SKM-1 (cell line): ENCODE data around the gene SPRING1.
"Not testable (repeated sequence)": the region's sequence is repeated elsewhere in the genome, so short reads cannot be mapped to it uniquely, and the experiment has no call there.

Experiments
- DNase-seq: peaks from one replicate; lab custom pipeline; 2025; ENCODE audit not compliant: unreplicated experiment; lab: John Stamatoyannopoulos, UW

Gene SPRING1, protein sequence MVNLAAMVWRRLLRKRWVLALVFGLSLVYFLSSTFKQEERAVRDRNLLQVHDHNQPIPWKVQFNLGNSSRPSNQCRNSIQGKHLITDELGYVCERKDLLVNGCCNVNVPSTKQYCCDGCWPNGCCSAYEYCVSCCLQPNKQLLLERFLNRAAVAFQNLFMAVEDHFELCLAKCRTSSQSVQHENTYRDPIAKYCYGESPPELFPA

DNA sequence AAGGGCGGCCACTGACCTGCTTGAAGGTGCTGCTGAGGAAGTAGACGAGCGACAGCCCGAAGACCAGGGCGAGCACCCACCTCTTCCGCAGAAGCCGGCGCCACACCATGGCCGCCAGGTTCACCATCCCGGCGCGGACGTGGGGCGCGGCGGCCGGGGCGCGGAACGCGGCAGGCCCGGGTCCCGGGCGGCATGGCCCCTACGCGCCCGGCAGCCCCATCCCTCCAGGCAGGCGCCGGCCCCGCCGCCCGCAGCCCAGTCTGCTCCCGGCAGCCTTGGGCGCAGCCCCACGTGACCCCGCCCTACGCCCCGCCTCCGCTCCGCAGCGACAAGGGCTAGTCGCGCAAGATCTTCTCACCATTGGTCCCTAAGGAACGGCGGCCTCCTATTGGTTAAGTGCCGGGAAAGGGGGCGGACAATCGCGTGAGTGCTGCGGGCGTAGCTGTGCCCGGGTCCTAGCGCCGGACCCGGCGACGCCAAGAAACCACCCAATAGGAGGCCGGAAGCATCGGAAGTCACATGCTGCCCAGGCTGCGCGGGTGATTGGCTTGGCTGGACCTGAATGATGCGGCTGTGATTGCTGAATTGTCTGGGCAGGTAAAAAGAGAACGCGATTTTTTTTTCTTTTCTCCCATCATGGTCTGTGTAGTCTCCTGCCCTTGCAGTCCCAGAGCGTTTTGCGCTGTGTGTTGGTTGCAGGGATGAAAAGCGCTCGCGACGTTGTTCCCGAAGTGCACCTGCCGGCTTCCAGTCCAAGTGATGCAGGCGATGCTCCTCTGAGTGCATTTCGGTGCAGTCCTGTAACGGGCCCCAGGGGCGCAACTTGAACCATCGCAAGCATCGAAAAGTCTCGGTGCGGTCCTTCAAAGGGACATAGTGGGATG lies at the start of gene SPRING1, which contains the start of gene RNFT2:
Gene SPRING1, minus strand, starts transcription at position 296 of the 884 bp plus-strand sequence. Its CDS starts 169 bp downstream, at position 127.
Gene RNFT2, plus strand, starts transcription at position 542 of the 884 bp plus-strand sequence. CDS start 2,183 bp downstream, outside the sequence.
- peak; percentile 71 for DNase-seq

DNA sequence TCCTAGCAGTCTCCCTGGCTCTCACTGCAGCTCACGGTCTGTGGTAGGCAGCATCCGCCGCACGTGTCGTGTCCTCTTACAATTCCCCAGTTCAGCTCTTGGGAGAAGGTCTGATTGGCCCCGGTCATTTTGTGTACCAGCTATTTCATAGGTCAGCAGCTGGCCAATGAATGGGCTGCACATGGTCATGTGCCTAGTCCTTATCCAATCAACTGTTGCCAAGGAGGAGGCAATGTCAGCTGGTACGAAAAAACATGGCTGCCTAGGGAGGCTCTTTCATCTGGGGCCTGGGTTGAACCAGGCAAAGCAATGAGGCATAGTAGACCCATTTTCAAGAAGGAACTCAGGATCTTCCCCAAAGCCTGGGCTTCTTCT lies 46.4 kb upstream of the SPRING1 start:
- DNase-seq: no peak

DNA sequence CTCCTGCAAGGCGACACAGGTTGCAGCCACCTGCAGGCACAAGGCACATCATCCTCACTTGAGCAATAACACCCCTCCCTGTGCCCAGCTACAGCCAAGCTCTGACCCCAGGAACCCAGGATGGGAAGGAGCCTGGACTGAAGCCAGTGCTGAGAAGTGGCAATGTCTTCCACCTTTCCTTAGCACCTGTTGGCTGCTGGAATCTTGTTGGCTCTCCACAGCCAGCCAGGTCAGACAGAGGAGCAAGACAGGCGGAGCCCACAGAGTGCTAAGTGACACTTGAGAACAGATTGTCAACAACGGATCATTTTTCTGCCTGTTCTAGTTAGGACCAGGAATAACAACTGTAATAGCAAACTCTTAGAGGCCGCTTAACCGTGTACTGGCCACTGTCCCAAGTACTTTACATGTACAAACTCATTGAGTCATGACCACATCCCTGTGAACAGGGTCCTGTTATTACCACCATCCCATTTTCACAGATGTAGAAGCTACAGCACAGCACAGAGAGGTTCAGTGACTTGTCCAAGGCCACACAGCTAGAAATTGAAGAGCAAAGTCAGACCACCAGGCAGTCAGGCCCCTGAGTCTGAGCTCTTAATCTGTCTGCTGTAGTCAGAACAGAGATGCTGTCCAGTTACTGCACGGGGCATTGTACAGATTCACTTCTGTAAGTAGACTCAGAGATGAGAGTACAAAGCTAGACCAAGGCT lies 45.8 kb upstream of the SPRING1 start:
- DNase-seq: no peak

DNA sequence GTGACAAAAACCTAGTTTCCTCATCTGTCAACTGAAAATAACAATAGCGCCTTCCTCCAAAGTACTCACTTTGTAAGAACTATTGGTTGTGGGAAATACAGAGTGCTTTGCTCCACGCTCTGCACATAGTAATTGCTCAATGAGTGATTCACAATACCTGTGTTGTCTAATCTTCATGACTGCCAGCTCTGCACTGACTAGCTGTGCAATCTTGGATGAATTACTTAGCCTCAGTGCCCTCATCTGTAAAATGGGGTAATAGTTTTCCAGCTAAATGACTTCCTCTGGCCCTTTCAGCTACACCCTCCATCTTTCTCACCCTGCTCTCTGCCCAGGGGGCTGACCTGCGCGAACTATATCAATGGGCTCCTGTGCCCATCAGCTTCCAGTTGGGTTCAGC lies 43.1 kb upstream of the SPRING1 start:
- no peak for DNase-seq

DNA sequence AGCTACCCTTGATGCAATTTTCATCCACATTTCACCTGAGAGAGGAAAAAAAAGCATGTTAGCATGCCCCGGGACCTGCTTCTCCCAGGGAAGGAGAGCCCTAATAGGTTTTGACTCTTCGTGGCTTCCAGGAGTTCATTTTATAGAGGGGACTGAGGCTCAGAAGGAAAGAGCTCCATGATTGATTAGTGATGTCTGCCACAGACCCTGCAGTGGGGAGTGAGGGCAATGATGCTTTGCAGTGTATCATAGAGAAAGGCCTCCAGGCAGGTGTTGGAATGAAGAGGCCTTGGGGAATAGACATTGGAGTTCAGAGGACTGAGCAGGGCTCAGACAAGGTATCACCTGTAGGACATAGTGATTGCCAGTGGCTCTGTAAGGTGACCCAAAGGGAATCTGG lies 41.7 kb upstream of the SPRING1 start:
- no peak for DNase-seq

DNA sequence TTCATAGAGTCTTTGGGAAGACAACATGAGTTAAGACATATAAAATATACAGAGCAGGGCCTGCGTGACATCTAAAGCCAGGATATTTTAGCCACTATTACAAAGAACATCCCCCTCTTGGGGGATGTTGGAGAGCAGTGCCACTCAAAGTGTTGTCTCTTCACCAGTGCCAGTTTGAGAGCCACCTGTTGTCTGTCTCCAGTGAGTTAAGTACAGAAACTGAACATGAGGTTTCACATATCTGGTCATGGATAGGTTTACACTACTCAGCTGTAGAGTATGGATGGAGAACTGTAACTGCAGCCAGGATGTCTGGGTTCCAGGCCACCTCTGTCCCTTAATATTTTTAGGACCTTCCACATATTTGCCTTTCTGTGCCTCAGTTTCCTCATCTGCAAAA lies 39.4 kb upstream of the SPRING1 start:
- DNase-seq: no peak

DNA sequence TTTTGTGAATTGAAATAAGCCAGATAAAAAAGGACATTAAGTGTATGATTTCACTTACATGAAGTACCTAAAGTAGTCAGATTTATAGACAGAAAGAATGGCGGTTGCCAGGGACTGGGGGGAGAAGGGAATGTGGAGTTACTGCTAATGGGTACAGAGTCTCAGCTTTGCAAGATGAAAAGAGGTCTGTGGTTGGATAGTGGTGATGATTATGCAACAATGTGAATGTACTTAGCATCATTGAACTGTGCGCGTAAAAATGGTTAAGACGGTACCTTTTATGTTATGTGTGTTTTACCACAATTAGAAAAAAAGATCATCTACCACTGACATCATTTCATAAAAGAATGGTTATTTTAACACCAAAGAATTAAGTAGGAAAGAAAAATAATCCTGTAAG lies 36.2 kb upstream of the SPRING1 start:
- no peak for DNase-seq

DNA sequence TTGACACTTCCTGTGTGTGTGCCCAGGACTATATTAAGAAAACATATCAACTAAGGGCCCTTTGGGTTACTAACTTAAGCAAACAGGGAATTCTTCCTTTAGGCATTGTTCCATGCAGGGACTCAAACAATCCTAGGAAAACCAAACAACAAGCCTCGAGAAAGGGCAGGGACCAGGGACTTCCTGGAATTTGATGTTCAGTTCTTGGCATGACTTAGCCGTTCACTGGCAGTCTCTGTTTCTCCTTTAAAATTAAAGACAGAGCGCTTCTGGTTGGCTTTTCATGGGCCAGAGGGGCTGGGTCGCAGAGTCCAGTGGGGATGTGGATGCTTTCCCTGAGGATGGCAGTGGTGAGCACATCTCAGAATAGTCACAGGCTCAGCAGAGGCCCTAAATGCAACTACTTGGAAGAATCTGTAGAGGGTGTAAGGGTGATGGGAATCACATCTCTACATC lies 35.4 kb upstream of the SPRING1 start:
- no peak for DNase-seq

DNA sequence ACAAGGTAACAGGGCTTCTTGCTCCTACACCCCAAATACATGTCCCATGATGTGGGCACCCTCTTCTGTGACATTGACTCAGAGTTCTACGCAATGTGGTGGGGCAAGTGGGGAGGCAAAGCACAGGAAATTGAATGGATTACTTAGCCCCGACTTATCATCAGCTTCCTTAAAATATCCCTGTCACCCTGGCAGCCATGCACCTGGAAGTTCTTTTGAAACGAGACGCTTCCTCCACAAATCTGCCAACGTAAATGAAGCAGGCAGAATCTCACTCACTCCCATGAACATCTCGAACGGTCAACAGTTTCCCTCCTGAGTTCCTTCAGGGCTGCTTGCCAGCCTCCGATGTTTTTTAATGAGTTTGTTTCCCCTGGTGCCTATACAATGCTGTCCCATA lies 33.8 kb upstream of the SPRING1 start:
- no peak for DNase-seq

DNA sequence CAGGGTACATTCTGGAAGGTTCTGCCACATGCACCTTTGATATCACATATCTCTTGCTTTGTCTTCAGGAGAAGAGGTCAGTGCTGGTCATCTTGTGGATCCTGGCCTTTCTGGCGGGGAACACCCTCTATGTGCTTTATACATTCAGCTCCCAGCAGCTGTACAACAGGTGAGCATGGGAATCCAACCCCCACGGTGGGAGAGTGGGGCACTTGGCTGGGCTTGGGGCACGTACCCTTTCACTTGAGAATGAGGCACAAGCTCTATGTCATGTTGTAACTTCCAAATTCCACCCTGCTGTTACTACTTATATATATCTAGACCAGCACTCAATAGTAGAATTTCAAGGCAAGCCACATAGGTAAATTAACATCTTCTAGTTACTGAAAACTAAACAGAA lies 28.9 kb upstream of the SPRING1 start:
- DNase-seq: no peak

DNA sequence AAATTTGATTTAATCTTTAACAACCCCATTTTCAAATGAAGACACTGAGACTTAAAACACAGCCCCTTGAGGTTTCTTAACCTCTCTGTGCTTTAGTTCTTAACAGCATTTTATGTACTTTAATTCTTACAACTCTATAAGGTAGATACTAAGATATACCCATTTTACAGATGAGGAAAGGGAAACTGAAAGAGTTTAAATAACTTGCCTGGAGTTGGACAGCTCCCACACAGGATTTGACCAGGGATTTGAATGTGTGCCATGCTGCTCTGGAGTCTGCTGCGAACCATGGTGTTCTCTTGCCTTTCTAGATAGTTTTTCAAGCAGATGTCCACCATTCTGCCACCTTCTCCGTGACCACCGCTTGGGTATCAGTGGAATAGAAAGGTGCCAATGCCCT lies 28.4 kb upstream of the SPRING1 start:
- DNase-seq: no peak

DNA sequence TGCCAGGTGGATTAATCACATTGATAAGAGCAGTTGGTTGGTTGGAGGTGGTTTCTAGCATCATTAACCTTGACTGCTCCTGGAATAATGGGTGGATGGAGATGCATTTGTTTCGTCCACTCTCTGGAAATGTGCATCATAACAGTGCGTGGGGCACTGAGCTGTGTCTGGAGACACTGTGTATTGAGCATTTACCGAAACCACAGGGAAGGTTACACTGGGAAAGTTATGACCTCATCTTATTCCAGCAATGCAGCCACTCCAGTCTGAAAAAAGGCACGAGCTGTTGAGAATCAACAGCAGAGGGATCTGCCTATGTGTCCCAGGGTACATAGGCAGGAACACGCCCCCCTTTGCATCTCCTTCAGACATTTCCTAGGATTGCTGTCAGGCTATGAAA lies 27.4 kb upstream of the SPRING1 start:
- DNase-seq: no peak

DNA sequence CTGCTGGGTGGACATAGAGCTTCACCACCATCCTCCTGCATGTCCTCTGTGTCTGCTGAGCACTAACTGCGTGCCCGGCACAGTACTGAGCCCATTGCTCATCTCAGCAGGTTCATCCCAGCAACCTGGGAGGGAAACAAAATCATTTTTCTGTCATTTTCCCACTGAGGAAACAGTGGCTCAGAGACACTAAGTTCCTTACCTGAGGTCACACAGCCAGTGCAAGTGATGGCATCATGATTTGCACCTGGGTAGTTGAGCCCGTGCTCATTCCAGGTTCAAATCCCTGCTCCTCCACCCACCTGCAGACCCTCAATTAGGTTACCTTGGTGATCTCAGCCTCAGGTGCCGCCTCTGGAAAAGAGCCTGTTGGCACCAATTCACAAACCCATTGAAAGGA lies 23.6 kb upstream of the SPRING1 start:
- DNase-seq: no peak

DNA sequence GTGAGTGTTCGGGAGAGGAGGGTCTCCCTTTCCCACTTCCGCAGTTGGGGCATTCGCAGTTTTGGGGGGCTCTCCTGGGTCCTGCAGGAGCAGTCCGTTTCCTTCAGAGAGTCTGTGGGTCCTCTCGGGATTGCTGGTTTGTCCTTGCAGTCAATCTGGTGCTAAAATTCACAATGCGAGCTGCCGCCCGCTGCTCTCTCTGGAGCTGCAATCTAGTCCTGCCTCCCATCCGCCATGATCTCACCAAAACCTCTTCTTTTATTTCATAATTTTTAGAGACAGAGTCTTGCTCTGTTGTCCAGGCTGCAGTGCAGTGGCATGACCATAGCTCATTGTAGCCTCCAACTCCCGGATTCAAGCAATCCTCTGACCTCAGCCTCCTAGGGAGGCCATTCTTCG lies 22.8 kb upstream of the SPRING1 start:
- DNase-seq: no peak

DNA sequence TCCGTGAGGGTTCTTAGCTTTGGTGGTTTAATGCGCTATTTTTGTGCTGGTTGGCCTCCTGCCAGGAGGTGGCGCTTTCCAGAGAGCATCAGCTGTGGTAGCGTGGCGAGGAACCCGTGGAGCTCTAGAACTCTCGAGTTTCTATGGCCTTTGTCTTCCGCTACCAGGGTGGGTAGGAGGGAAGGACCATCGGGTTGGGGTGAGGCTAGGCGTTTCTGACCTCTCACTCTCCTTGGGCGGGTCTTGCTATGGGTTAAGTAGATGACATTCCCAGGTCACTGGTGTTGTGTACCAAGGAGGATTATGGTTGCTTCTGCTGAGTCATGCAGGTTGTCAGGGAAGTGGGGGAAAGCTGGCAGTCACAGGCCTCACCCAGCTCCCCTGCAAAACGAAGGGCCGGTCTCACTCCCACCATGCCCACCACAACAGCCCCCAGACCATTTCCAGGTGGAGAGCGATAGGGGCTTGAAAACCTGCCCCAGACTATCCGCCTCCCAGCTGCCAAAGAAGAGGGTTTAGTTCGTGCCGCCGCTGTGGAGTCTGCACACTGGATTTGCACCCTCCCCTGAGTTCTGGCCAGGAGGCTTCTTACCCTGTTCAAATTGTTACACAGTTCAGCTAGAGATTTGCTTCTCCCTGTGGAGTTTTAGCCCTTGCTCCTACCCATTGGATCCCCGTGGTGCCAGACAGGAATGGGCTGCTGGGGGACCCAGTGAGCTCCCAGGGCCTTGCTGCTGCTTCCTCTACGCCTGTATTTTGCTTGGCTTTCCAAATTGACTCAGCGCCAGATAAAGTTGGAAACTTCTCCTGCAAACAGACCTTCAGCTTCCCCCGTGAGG lies 22.1 kb upstream of the SPRING1 start:
- DNase-seq: no peak

DNA sequence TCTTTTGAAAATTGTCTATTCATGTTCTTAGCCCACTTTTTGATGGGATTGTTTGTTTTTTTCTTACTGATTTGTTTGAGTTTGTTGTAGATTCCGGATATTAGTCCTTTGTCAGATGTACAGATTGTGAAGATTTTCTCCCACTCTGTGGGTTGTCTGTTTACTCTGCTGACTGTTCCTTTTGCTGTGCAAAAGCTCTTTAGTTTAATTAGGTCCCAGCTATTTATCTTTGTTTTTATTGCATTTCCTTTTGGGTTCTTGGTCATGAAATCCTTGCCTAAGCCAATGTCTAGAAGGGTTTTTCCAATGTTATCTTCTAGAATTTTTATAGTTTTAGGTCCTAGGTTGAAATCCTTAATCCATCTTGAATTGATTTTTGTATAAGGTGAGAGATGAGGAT lies 16.9 kb upstream of the SPRING1 start:
- not testable (repeated sequence) for DNase-seq

DNA sequence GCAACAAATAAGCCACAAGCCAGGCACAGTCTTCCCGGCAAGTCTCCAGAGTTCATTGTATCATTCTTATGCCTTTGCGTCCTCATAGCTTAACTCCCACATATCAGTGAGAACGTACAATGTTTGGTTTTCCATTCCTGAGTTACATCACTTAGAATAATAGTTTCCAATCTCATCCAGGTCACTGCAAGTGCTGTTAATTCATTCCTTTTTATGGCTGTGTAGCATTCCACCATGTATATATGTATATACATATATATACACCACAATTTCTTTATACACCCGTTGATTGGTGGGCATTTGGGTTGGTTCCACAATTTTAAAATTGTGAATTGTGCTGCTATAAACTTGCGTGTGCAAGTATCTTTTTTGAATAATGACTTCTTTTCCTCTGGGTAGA lies 16.2 kb upstream of the SPRING1 start:
- DNase-seq: not testable (repeated sequence)

DNA sequence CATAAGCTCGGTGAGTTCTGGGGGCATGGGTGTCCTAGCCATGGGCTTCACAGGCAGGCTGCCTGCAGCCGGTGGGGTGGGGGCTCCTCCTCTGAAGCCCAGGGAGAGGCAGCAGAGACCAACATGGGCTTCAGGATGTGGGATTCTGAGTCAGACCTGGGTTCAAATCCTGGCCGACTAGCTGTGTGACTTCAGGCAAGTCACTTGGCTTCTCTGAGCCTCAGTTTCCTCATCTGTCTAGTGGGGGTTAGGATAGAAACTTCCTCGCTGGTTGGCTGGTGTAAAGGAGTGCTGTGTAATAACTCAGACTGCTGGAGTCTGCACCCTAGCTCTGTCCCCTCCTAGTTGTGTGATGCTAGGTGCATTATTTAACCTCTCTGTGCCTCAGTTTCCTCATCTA lies 12.4 kb upstream of the SPRING1 start:
- DNase-seq: no peak

DNA sequence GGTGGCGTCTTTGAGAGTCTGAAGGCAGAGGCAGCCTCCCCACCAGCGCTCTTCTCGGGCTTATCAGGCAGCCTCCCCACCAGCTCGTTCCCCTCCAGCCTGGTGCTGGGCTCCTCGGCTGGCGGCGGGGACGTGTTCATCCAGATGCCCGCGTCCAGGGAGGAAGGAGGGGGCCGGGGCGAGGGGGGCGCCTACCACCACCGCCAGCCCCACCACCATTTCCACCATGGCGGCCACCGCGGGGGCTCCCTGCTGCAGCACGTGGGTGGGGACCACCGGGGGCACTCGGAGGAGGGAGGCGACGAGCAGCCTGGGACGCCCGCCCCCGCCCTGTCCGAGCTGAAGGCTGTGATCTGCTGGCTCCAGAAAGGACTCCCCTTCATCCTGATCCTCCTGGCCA lies 12.0 kb upstream of the SPRING1 start:
- no peak for DNase-seq

DNA sequence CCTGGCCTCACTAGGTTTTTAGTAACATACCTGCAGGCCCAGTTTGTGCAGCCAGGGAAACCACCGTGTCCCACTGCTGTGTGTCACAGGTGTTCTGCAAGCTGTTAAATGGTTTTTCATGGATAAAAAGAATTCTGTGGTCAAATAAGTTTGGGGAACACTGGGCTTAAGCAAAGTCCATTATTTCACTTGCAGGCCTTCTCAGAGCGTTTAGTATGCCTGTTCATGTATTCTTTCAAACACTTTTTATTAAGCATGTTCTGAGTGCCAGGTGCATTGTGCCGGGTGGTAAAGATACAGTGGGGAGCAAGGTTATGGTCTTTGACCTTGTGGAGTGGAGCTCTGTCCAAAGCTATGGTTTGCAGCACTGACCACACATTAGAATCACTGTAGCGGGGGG lies 7.7 kb upstream of the SPRING1 start:
- DNase-seq: no peak

DNA sequence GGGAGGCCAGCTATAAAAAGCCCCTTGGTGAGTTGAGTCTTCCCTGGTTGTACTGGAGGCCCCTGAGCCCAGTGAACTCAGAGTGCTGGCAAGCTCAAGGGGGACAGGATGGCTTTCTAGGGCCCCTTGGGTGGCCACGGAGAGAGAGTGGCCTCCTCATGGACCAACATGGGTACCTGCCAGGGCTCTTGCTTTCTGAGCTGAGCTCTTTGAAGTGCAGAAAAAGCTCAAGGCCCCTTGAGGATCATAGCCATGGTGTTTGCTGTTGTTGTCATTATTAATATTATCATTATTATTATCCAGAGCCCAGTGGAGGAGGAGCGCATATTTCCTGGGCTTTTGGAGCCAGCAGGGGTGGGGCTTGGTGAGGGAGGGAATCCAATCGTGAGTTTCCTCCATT lies 6.9 kb upstream of the SPRING1 start:
- DNase-seq: no peak
